Embryonic facial prominence (tissue), 1 donor: ENCODE results near the gene PSG6.
"Not testable (repeated sequence)": the region's sequence is repeated elsewhere in the genome, so short reads cannot be mapped to it uniquely, and the experiment has no call there.

Experiments used
- DNase-seq: peaks from one replicate; pipeline ENCODE4 v3.0.0-alpha.2; 2016; ENCODE audit errors: extremely low spot score

The PSG6 gene

GRCh38 chr19:42917634-42918033 lies at the start of gene PSG6:
Gene PSG6, minus strand, starts transcription at chr19:42917894. Its CDS starts 102 bp downstream, at chr19:42917792.
- not testable (repeated sequence) for DNase-seq

DNA sequence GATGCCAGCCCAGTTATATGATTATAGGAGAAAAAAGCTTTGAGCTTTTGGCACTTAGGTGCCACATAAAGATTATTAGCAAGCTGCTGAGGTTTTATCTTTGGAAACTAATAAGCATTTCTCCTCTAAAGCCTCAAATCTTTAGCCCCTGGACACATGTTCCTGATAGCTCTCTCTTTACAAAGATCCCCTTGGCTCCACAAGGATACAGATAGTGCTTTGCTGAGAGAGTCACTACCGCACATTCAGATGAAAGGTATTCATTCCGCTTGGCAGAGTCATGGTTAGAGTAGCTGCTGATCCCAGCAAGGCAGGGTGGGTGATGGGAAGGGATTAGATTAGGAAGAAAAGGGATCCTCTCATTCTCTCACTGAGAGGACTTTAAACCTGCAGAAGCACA lies 47.5 kb upstream of the PSG6 start:
- no peak for DNase-seq

DNA sequence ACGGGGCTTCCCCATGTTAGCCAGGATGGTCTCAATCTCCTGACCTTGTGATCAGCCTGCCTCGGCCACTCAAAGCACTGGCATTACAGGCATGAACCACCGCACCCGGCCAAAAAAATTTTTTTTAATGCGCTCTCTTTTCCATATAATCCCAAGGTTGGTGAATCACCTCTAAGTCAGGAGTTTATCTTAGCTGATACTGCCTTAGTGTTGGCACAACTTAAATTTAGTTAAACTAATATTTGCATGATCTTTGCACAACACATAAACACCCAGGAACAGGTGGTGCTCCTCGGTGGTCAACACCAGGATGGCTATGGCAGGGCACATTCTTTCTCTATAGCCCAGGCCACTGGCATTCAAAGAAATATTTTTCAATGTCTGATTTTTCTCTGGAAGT lies 43.4 kb upstream of the PSG6 start:
- DNase-seq = no peak

GRCh38 chr19:42952126-42952525 lies 34.4 kb upstream of the PSG6 start:
- not testable (repeated sequence) for DNase-seq

GRCh38 chr19:42951476-42951875 lies 33.8 kb upstream of the PSG6 start:
- DNase-seq = not testable (repeated sequence)

- no peak for DNase-seq
Measured at GRCh38 chr19:42942187-42942789, 24.6 kb upstream of the PSG6 start.

DNA sequence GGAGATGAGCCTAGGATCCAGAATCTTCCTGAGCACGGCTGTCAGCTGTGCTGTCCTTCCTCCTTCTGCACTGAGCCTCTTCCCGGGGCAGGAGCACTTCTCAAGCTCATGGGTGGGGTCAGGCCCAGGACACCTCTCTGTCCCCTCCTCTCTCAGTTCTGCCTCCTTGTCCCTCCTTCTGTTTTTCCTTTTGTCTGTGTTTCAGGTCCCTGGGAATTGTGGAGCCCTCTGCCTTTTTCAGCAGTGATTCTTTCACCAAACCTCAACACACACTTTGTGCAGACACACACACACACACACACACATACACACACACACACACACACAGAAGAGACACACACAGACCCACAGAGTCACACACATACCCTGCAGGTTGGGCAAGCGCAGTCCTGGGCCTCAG lies 19.4 kb upstream of the PSG6 start, which contains the start of gene PSG7:
Gene PSG7, minus strand, starts transcription at position 101 of the 400 bp plus-strand sequence. CDS start 131 bp downstream, outside the sequence.
- DNase-seq = not testable (repeated sequence)

GRCh38 chr19:42934726-42935125 lies 17.0 kb upstream of the PSG6 start:
- not testable (repeated sequence) for DNase-seq

DNA sequence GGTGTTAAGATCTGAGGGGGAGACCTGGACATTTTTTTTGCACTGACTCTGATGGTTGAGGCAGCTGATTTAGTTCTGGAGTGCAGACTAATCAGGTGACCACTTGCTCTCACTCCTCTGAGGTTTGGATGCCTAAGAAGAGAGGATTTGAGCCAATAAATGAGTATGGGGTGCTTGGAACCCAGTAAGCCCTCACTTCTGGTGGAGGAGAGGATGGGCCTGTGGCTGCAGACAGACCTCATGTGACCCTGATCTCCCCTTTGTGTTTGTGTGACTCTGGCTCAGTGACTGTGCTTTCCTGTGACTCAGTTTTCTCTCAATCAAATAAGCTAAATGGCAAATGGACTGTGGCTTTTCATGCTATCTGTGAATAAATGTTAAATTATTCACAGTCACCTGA lies 16.5 kb upstream of the PSG6 start:
- DNase-seq = not testable (repeated sequence)

DNA sequence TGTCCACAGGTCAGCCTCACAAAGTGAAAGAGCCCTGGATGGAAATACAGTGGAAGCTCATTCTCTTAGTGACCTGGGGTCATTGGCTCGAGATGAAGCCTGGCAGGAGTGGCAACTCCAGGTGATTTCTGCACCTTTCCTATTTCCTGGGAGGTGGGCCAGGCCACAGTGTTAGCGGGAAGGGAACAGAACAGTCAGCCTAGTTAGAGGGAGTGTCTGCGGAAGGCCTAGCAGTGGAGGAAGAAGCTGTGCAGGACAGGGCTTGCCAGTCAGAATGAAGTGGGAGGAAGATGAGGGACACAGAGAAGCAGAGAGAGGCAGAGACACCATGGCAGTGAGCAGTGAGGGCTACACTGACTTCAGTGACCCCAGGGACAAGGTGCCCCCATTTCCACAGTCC lies 15.7 kb upstream of the PSG6 start:
- DNase-seq = not testable (repeated sequence)

- DNase-seq = not testable (repeated sequence)
Measured at GRCh38 chr19:42932485-42933101, 14.9 kb upstream of the PSG6 start.

- DNase-seq = not testable (repeated sequence)
Measured at GRCh38 chr19:42930214-42930613, 12.5 kb upstream of the PSG6 start.

DNA sequence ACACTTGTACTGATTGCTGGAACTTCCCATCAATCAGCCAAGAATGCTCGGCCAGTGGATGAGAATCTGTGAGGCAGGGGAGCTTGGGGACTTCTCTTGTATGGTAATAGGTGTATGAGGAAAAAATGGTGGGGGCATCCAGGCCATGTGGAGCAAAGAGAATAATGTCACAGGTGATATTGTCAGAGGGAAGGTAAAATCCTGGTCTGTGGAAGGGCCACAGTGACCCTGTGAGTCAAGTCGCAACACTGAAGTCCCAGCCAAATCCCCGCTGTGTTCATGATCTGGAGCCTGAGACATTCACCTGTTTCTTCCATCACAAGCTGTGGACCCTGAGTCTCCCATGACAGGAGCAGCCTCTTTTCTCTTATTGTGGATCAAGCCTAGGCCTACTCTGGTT lies 11.2 kb upstream of the PSG6 start:
- no peak for DNase-seq

DNA sequence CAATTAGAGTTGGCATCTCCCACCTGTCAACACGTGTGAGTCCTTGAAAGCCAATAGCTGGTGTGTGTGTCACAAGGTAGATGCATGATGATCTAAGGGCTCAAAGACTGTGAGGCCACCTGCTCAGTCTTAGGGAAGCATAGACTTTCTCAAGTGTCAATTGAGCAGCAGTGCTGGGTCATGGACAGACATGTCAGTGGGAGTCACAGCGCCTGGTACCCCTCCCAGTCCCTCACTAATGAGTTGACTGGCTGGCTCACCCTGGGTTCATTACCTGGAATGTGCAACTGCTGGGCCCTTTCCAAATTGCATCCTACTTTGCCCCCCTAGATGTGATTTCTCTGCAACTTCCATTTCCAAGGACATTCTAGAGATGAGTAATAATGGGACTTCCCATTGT lies 9.1 kb upstream of the PSG6 start:
- no peak for DNase-seq

DNA sequence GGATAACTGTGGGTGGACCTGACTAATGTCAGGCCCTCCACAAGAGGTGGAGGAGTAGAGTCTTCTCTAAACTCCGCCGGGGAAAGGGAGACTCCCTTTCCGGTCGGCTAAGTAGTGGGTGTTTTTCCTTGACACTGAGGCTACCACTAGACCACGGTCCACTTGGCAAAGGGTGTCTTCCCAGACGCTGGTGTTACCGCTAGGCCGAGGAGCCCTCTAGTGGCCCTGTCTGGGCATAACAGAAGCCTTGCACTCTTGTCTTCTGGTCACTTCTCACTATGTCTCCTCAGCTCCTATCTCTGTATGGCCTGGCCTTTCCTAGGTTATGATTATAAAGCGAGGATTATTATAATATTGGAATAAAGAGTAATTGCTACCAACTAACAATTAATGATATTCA lies 5.4 kb upstream of the PSG6 start:
- DNase-seq = not testable (repeated sequence)

- DNase-seq = not testable (repeated sequence)
Measured at GRCh38 chr19:42920971-42921370, 3.3 kb upstream of the PSG6 start.

DNA sequence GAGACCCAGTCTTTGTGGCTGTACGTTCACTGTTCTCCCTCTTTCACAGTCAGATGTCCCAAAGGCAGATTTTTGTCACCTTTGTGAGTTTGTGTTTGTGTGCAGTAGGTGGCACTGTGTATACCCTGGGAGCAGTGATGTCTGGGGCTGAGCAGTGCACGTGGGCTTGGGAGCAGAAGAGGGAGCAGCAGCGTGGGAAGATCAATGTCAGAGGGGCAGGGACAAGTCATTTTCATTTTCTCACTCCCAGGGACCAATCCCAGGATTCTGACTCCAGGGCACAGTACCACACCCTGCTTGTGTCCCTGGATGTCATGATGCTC lies 2.0 kb upstream of the PSG6 start:
- no peak for DNase-seq

DNA sequence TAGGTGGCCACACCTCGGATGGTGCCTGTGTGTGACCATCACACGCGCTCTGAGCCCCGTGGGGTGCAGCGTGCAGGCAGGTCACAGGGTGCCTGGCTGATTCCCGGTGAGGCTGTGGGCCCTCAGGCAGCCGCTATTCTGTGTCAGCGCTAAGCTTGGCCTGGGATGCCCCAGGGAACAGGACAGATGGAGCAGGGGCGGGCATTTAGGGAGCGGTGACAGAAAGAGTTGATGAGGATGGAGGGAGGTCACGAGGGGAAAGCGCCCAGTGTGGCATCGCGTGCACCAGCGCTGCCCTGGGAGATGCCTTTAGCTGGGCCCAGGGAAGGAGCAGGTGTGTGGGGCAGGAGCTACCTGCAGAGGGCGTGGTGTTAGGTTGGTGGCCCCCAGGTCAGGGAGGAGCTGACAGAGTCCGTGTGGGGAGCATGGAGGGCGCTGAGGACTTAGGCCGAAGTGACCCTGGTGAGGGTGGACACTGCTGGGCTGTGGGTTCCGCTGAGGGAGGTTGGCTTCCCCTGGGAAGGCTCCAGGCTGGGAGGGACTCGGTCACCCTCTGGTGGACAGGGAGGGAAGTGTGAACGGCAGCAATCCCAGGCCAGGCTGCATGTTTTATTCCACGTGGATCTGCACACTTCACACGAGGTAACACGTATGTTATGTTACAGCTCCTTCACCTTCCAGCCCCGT lies 1.5 kb upstream of the PSG6 start:
- not testable (repeated sequence) for DNase-seq

- not testable (repeated sequence) for DNase-seq
Measured at GRCh38 chr19:42918377-42919069, 829 bp upstream of the PSG6 start.

GRCh38 chr19:42916931-42917330 lies 763 bp downstream of the PSG6 start:
- DNase-seq = not testable (repeated sequence)

GRCh38 chr19:42913516-42913915 lies 4.2 kb downstream of the PSG6 start:
- not testable (repeated sequence) for DNase-seq

- DNase-seq = not testable (repeated sequence)
Measured at GRCh38 chr19:42912941-42913340, 4.8 kb downstream of the PSG6 start.
